Skin epidermis (tissue), 12 donors: ENCODE data around the gene FBP2.
A peak's percentile ranks its signal among the peaks of the same experiment; 100 is the strongest.
"Not testable (repeated sequence)": the region's sequence is repeated elsewhere in the genome, so short reads cannot be mapped to it uniquely, and the experiment has no call there.

ENCODE experiments used
- H3K27ac ChIP-seq, 21 experiments: fragments of 200-600 bp; sonication (generic) in 11 of 21; one replicate each; pipeline ENCODE4 v1.5.0; 2020; ENCODE audit warnings: mild to moderate bottlenecking in 3 of 21, inconsistent platforms in 2 of 21, moderate library complexity in 2 of 21
- H3K4me3 ChIP-seq, 7 experiments: fragments of 200-600 bp; sonication (generic) in 2 of 7; one replicate each; pipeline ENCODE4 v1.5.0; 2020; ENCODE audit warnings: inconsistent platforms in 2 of 7, mild to moderate bottlenecking in 2 of 7, moderate library complexity in 1 of 7

The FBP2 gene

DNA sequence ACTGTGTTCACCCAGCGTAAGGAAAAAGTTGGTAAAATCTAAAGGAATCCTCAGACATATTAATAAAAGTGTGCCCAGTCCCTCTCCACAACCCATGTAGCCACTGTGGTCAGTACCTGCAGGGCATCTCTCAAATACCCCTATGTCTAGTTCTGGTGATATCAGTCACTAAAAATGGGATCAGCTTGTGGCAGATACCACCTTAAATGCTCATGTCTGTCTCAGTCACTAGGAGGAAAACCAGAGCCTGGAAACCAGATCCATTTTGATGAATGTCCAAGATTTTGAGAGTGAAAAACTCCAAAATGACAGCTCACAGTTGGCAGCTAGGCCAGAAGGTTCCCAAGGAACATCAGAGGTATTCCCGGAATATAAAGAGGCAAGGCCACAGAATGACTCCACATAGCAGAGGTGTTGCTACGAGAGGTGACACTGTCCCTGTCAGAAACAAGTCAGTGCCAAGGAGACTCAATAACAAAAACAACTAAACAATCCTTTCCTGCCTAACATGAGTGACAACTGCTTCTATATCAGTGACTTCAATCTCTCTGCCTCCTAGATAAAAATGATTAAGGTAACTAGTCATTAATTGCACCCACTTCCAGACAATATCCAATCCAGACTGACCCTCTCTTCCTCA, 25.3 kb downstream of the FBP2 start:
- H3K4me3 ChIP-seq, result no peak overlapping the region
- H3K27ac ChIP-seq, result no peak overlapping the region

GRCh38 chr9:94567271-94567670, 26.4 kb downstream of the FBP2 start:
- Histone ChIP-seq H3K27ac (no peak overlapping the region), H3K4me3 (no peak overlapping the region)

DNA sequence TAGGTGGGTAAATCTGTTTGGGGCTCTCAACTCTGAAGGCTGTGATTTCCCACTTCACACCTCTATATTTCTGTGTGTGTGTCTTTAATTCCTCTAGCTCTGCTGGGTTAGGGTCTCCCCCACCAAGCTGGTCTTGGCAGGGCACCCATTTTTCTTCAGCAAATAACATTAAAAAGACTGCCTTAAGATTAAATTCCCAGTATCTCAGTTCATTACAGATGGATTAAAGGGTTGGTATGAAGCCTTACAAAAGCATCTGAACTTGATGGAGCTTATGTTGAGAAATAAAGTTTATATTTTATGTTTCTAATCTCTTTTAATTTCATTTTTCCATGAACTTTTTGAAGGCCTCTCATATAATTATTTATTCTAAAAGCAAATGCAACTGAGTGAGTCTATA, 27.1 kb downstream of the FBP2 start:
- H3K4me3 ChIP-seq, result no peak overlapping the region
- no peak overlapping the region for H3K27ac ChIP-seq

DNA sequence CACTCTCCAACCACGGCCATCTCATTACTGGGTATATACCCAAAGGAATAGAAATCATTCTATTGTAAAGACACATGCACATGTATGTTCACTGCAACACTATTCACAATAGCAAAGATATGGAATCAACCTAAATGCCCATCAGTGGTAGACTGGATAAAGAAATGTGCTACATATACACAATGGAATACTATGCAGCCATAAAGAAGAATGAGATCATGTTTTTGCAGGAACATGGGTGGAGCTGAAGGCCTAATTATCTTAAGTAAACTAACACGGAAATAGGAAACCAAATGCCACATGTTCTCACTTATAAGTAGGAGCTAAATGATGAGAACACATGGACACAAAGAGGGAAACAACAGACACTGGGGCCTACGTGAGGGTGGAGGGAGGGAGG, 29.3 kb downstream of the FBP2 start:
- not testable (repeated sequence) for H3K27ac ChIP-seq, H3K4me3 ChIP-seq

- no peak overlapping the region for H3K4me3 ChIP-seq
- no peak overlapping the region for H3K27ac ChIP-seq
These were observed 30.1 kb downstream of the FBP2 start for GRCh38 chr9:94563548-94563947.

GRCh38 chr9:94560237-94560636, 33.4 kb downstream of the FBP2 start:
- Histone ChIP-seq H3K4me3 (no peak overlapping the region), H3K27ac (no peak overlapping the region)

GRCh38 chr9:94557376-94557775, 36.2 kb downstream of the FBP2 start:
- H3K27ac ChIP-seq, result no peak overlapping the region
- H3K4me3 ChIP-seq, result no peak overlapping the region

- H3K27ac ChIP-seq, result no peak within 1 kb of the TSS
- peak within 1 kb of the TSS in 4 of 7 experiments; percentile 3 to 31 (median 22) for H3K4me3 ChIP-seq
These were observed 38.9 kb downstream of the FBP2 start, which contains the start of gene PCAT7 for GRCh38 chr9:94554439-94555331. PCAT7 (plus strand) TSS chr9:94555083.

DNA sequence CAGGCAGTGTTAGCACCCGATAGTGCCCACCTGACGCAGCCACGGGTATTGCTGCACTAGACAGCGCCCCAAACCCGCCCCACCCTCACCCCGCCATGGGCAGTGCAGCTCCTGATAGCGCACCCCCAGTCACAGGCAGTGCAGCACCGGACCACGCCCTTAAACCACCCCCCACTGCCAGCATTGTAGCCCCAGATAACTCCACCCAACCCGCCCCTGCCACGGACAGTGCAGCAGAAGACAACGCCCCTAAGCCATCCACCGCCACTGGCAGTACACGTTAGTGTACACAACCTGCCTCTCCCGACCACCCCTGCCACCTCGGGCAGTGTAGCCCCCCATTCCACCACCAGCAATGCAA, 39.6 kb downstream of the FBP2 start:
- peak overlapping the region in 4 of 7 experiments; percentile 3 to 31 (median 22) for H3K4me3 ChIP-seq
- no peak overlapping the region for H3K27ac ChIP-seq

GRCh38 chr9:94553029-94553938, 40.3 kb downstream of the FBP2 start:
- H3K4me3 ChIP-seq, result no peak overlapping the region
- no peak overlapping the region for H3K27ac ChIP-seq

DNA sequence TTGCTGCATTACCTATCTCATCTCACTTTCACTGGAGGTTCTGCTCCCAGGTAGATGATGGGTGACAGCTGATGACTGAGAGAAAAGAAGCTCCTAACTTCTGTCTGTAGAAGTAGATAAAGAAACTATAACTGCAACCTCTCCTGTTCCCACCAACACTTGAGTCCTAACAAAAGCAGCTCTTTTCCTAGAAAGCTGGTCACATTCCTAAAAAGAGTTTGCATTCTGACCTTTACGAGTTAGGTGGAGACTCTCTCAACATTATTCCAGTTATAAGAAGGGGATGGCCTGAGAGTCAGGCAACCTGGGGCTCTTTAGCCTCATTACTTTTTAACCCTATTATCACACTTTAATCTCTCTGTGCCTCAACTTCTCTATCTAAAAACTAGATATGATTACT, 47.7 kb downstream of the FBP2 start:
- Histone ChIP-seq H3K27ac (no peak overlapping the region), H3K4me3 (no peak overlapping the region)

DNA sequence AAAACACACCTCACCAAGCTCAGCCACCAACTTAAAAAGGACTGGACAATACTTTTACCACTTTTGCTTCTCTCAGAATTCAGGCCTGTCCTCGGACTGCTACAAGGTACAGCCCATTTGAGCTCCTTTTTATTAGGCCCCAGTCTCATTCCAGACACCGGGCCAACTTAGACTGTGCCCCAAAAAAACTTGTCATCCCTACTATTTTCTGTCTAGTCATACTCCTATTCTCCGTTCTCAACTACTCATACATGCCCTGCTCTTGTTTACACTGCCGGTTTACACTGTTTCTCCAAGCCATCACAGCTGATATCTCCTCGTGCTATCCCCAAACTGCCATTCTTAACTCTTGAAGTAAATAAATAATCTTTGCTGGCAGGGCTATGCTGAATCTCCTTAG, 49.3 kb downstream of the FBP2 start:
- H3K4me3 ChIP-seq, H3K27ac ChIP-seq: not testable (repeated sequence)

DNA sequence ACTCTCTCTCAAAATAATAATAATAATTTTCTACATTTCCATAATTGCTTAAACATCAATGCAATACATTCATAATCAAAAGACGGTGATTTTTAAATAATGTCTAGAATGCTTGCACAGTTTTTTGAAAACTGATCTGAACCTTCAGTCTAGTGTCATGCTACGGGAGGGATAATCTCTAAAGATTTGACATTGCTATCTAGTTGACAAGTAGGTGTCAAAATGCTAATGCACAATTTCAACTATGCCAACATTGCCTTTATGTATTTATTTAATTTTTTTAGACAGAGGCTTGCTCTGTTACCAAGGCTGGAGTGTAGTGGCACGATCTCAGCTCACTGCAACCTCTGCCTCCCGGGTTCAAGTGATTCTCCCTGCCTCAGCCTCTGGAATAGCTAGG, 54.7 kb downstream of the FBP2 start:
- Histone ChIP-seq H3K4me3 (no peak overlapping the region), H3K27ac (no peak overlapping the region)

- no peak overlapping the region for H3K27ac ChIP-seq
- H3K4me3 ChIP-seq, result no peak overlapping the region
These were observed 58.7 kb downstream of the FBP2 start for GRCh38 chr9:94534901-94535300.

DNA sequence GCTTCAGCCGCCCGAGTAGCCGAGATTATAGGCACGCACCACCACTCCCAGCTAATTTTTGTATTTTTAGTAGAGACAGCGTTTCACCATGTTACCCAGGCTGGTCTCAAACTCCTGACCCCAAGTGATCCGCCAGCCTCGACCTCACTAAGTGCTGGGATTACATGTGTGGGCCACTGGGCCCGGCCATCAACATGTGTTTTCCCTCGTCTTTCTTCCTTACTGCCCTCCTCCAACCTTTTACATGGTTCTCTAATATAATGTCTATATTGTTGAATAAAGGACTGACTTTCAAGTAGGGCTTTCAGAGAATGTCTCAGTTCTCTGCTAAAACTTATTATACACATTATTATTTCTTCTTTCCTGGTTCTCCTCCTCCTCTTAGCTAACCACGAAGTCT, 60.0 kb downstream of the FBP2 start:
- Histone ChIP-seq H3K27ac (no peak overlapping the region), H3K4me3 (no peak overlapping the region)

DNA sequence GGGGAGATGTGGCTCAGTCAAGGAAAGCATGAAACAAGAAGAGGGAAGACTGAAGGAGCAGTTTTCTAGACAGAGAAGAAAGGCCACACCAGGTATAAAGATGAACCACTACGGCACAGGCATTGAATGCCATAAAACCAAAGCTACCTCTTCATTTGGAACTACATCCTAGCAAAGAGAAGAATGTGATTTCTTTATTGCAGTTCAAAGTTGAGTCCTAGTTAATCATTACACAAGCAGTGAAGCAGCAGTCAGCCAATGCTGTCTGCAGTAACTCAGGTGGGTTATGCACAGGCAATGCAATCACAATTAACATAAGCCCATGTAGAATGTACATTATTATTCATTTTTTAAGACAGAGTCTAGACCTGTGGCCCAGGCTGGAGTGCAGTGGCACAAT, 60.5 kb downstream of the FBP2 start:
- Histone ChIP-seq H3K27ac (no peak overlapping the region), H3K4me3 (no peak overlapping the region)

- Histone ChIP-seq H3K4me3 (no peak overlapping the region), H3K27ac (no peak overlapping the region)
These were observed 64.7 kb downstream of the FBP2 start for GRCh38 chr9:94528886-94529285.

- Histone ChIP-seq H3K4me3 (no peak overlapping the region), H3K27ac (no peak overlapping the region)
These were observed 66.7 kb downstream of the FBP2 start for GRCh38 chr9:94526951-94527350.

GRCh38 chr9:94526271-94526670, 67.4 kb downstream of the FBP2 start:
- H3K27ac ChIP-seq, result no peak overlapping the region
- H3K4me3 ChIP-seq, result no peak overlapping the region

DNA sequence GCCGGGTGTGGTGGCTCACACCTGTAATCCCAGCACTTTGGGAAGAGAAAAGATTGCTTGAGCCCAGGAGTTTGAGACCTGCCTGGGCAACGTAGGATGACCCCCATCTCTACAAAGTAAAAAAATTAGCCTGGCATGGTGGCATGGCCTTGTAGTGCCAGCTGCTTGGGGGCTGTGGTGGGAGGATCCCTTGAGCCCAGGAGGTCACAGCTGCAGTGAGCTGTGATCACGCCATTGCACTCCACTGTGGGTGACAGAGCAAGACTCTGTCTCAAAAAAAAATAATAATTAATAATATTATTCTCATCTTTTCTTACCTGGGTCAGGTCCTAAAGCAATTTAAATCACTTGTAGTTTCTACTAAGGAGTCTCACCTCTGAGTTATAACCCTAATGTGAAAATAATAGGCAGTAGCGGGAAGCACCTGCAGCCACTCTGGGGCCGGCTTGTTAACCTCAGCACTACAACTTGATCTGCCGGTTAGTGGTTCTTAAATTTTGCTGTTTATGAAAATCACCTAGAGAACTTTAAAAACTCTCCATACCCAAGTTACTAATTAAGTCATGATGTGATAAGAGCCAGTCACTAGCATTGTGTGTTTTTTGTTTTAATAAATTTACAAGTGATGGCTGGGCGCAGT, 68.1 kb downstream of the FBP2 start:
- Histone ChIP-seq H3K27ac (no peak overlapping the region), H3K4me3 (no peak overlapping the region)
